HG02798 (cell line): Measurements from ENCODE around the gene FBXO45.
A peak's percentile ranks its signal among the peaks of the same experiment; 100 is the strongest.
"Not testable (repeated sequence)": the region's sequence is repeated elsewhere in the genome, so short reads cannot be mapped to it uniquely, and the experiment has no call there.

Experiments
- ATAC-seq: cut with Tn5 transposase; IDR thresholded peaks from one replicate; pipeline ENCODE4 v1.9.1; 2021; ENCODE audit warnings: mild to moderate bottlenecking; ENCODE audit not compliant: unreplicated experiment, poor library complexity

Gene FBXO45

DNA sequence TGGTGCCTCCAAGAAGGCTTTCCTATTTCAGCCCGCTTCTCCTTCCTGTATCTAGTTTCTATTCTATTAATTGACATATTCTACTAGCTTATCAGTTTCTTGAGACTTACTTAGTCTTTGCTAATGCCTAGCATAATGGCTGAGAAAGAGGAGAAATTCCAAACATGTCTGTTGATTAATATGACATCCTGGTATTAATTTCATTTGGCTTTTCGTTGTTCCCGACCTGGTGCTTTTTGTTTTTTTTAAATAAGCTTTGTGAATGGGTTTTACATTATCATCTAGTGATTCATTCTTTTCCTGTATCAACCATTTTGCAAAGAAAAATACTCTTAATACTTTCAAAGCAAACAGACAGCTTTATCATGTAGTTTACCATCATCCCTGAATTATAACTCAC lies 13.2 kb upstream of the FBXO45 start:
- ATAC-seq: no peak

- no peak for ATAC-seq
Observed at GRCh38 chr3:196557236-196557635, 11.2 kb upstream of the FBXO45 start.

GRCh38 chr3:196558476-196558875 lies 10.0 kb upstream of the FBXO45 start:
- no peak for ATAC-seq

DNA sequence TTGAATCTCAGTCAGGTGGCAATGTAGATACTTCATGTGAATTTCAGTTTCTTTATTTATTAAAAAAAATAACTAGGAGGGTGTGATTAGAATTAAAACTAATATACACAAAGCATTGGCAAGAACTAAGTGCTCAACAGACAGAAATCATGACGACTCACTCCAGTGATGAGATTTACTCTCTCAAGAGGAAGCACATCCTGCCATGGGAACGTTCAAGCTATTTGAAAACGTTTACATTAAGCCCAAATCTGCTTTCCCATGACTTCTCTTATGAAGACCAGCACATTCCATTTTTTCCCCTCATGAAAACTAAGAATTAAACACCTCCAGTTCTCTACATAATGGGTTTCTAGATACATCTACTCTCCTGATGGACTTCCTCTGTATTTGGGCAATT lies 8.6 kb upstream of the FBXO45 start:
- ATAC-seq: no peak

DNA sequence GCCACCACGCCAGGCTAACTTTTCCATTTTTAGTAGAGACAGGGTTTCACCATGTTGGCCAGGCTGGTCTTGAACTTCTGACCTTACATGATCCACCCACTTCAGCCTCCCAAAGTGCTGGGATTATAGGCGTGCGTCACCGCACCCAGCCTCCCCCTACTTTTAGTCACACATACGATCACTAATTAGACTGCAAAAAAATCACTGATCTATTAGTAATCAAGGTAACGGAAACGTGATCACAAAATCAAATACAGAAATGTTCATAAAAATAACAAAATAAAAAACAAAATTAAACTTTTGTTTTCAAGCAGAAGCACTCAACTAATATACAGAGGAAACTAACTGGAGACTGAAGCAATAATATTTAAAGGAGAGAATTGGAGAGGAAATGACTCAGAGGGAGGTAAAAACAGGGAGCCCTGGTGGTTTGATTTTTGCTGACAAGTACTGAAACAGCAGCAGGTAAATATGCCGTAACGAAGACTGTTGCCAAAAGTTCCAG lies 4.7 kb upstream of the FBXO45 start:
- ATAC-seq: no peak

GRCh38 chr3:196569003-196569516 lies 600 bp downstream of the FBXO45 start:
- no peak for ATAC-seq

DNA sequence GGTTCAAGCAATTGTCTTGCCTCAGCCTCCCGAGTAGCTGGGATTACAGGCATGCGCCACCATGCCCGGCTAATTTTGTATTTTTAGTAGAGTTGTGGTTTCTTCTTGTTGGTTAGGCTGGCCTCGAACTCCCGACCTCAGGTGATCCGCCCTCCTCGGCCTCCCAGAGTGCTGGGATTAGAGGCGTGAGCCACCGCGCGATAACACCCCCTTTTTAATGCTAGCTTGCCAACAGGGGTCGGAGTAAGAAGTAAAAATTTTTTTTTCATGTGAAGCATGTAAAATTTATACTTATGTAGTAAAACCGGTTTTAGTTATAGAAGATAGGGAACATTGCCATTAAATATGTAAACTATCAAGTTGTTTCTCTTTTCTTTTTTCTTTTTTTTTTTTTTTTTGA lies 1.9 kb downstream of the FBXO45 start:
- not testable (repeated sequence) for ATAC-seq

DNA sequence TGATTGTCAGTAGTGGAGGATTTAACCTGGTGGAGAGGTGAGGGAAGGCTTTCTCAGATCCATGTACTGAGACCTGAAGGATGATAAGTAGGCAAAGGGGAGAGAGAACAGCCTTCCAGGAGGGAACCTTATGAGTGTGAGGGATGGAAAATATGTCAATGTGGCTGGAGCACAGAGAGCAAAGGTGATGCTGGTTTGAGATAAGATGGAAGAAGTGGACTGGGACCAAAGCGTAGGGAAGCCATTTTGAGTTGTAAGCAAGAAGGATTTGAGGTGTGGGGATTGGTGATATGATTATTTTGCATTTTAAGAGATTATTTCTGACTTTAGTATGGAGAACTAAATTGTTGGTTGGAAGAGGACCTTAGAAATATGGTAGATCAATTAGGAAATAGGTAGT lies 3.9 kb downstream of the FBXO45 start:
- no peak for ATAC-seq

DNA sequence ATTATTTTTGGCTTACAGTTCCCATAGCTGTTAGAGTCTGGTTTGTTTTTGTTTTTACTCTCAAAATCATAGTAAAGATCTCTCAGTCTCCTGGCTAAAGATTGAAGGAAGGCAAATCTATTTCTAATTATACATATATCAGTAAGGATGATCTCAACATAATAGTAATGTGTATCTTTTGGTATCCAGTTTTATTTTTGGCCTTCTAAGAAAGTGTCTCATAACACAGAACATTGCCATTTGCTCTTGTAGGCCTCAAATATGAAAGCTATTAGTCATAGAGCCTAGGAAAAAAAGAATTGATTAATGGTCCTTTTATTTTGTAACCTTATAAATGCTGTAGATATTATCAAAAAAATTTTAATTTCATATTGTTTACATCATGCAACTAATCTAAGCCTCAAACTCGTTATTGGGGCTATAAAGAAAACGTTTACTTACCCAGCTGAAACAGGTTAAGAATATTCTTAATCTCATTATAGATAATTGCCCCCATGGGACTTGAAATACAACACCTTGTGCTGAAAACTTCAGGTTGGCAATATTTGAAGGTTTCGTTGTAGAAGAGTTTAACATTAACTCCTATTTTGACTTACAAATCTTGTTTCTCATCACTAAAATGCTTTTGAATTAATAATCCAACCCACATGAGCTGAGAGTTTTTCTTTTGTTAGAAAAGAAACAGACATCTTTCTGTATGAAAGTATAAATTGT lies 16.7 kb downstream of the FBXO45 start:
- no peak for ATAC-seq

- ATAC-seq: no peak
Observed at GRCh38 chr3:196590279-196590678, 21.8 kb downstream of the FBXO45 start.

- ATAC-seq: no peak
Observed at GRCh38 chr3:196596355-196596754, 27.9 kb downstream of the FBXO45 start.

GRCh38 chr3:196597971-196598733 lies 29.7 kb downstream of the FBXO45 start:
- ATAC-seq: not testable (repeated sequence)

- no peak for ATAC-seq
Observed at GRCh38 chr3:196599734-196600128, 31.3 kb downstream of the FBXO45 start.

- no peak for ATAC-seq
Observed at GRCh38 chr3:196600359-196600758, 31.9 kb downstream of the FBXO45 start.

DNA sequence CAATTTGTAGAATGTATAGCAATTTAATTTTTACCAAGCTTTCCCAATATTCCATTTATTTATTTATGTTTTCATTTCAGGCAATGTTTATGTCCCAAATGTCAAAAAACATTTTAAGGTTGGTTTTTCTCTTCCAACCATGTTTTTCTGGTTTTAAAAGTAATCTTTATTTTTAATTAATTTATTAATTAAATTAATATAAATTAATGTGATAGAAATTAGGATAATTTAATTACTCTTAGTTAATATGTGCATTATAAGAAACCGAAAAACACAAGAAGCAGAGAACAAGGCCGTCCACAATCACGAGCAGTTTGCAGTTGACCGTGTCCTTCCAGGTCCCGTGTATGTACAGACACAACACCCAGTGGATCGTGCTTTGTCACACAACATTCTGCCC lies 34.2 kb downstream of the FBXO45 start:
- ATAC-seq: no peak

- no peak for ATAC-seq
Observed at GRCh38 chr3:196603683-196604082, 35.2 kb downstream of the FBXO45 start.

GRCh38 chr3:196604548-196604947 lies 36.1 kb downstream of the FBXO45 start:
- no peak for ATAC-seq

DNA sequence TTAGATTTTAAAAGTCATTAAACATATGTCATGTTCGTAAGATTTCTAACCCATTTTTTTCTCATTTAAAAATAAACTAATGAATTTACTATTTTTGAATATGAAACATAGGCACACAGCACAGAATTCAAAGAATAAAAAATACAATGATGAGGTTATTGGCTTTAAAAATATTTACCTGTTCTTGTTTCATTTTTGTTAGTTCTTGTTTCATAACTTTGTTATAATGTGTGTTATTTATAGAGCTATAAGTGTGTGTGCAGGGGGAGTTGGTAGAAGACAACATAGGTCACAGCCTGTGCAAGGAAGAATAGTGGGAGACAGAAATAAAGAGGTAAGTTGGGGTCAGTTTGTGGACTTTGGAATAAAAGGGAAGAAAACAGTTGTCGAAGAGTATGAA lies 40.2 kb downstream of the FBXO45 start:
- ATAC-seq: no peak

GRCh38 chr3:196609343-196609775 lies 40.9 kb downstream of the FBXO45 start:
- peak; percentile 87 for ATAC-seq

DNA sequence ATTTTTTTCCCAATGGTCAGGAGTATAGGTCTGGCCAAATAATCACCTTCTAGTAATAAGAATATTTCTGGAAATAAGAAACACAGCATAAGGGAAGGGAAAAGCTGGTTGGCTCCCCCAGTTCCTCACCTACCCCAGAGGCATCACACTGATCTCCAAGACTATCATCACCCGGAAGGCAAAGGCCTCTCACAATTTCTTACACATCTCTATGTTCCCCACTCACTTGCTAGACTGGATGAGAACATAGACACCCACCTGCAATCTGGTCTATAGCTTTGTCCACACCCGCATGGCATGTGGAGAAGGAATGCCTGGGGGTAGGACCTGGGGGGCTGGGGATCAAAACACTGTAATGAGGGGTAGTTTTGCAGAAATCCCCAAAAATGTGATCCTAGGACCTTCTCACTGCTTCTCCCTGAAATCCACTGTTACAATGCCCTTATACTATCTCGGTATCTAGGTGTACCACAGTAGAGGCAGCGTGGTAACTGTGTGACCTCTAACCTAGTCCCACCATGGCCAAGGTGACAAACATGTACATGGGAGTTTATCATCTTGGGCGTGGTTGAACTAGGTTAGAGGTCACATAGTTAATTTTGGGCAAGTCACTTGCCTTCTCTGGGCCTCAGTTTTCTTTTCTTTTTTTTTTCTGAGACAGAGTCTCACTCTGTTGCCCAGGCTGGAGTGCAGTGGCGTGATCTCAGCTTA lies 41.5 kb downstream of the FBXO45 start:
- no peak for ATAC-seq
